WERI-Rb-1 (cell line): ENCODE data around the gene CHST15.

Experiments used
- DNase-seq: peaks from one replicate; pipeline ENCODE4 v3.0.0-alpha.2; 2020
- H3K27ac ChIP-seq: fragments of 250-450 bp; sonication (Bioruptor Pico); 2 replicates; pipeline ENCODE4 v1.5.1; 2020; ENCODE audit warnings: mild to moderate bottlenecking, moderate library complexity
- H3K27me3 ChIP-seq: fragments of 250-450 bp; sonication (Bioruptor Pico); 2 replicates; pipeline ENCODE4 v1.5.1; 2021; ENCODE audit warnings: mild to moderate bottlenecking, low read depth, moderate library complexity; ENCODE audit not compliant: insufficient read depth, severe bottlenecking
- H3K36me3 ChIP-seq: fragments of 250-450 bp; sonication (Bioruptor Pico); 2 replicates; pipeline ENCODE4 v1.5.1; 2020; ENCODE audit warnings: mild to moderate bottlenecking, moderate library complexity
- H3K4me3 ChIP-seq: 2 replicates; pipeline ENCODE4 v1.5.1; 2011; ENCODE audit warnings: low read depth, mild to moderate bottlenecking, control low read depth, low read length
- H3K9me3 ChIP-seq: fragments of 250-450 bp; sonication (Bioruptor Pico); 2 replicates; pipeline ENCODE4 v1.5.1; 2021; ENCODE audit warnings: mild to moderate bottlenecking, moderate library complexity; ENCODE audit not compliant: severe bottlenecking
- TF ChIP-seq, protein P1 (sequence below): IDR thresholded peaks from 2 replicates; pipeline ENCODE4 v1.5.1; 2011; ENCODE audit warnings: low read depth, mild to moderate bottlenecking, control low read depth, inconsistent platforms, low read length

CHST15 gene

DNA sequence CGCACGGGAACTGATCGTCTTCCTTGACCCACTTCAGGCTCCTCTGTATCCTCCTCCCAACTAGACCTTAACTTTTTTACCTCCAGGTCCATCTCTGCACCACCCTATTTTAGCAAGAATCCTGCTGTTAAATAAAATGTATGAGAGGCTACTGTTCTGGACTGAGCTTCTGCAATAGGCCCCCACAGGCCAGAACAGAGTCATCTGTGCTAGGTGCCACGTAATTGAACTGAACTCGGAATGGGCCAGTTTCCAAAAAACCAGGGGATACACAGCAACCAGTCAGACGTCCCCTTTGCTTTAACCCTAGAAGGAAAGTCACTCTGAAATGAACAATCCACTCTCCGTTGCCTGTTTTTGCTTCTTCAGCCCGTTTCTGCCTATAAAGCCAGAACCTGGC lies 71.3 kb downstream of the CHST15 start:
- DNase-seq = no peak
- Histone ChIP-seq H3K9me3 (no peaks in the 10 kb centered on the region), H3K27ac (no peak overlapping the region), H3K36me3 (no peaks in the 10 kb centered on the region), H3K27me3 (no peaks in the 10 kb centered on the region), H3K4me3 (no peak overlapping the region)
- TF ChIP-seq, protein P1, sequence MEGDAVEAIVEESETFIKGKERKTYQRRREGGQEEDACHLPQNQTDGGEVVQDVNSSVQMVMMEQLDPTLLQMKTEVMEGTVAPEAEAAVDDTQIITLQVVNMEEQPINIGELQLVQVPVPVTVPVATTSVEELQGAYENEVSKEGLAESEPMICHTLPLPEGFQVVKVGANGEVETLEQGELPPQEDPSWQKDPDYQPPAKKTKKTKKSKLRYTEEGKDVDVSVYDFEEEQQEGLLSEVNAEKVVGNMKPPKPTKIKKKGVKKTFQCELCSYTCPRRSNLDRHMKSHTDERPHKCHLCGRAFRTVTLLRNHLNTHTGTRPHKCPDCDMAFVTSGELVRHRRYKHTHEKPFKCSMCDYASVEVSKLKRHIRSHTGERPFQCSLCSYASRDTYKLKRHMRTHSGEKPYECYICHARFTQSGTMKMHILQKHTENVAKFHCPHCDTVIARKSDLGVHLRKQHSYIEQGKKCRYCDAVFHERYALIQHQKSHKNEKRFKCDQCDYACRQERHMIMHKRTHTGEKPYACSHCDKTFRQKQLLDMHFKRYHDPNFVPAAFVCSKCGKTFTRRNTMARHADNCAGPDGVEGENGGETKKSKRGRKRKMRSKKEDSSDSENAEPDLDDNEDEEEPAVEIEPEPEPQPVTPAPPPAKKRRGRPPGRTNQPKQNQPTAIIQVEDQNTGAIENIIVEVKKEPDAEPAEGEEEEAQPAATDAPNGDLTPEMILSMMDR = no peak

DNA sequence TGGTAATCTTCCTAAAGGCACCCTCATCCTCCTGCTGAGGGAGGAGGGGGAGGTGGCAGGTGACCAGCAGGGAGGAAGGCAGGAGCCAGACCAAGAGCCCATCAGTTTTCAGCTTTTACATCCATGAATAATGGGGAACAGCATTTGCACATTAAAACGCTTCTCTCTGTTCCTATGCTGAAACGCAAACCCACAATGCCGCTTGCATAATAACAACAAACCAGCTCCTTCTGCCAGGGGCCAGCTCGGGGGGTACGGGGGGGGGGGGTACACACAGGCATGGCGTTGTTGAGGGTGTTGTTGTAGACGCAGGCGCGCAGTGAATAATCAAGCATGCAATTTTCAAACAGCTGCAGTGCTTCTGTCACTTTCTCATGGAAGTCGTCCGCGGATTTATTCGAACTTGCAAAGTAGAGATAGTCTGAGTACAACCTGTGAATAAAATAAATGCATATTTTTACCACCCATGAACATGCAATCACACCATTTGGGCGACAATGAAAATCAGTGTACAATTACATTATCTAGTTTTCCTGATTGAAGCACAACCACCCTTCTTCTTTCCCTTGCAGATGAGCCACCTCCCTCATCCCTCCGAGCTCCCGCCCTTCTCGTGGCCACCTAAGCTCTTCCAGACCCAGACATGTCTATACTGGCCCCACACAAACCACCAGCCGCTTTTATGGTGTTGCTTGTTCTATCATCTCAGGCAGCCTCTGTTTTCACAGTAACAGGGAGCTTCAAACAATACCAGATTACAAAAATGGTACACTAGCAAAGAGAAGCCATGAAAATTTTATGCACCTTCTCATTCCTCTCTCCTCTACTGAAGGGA lies 72.2 kb downstream of the CHST15 start:
- H3K9me3 ChIP-seq = no peaks in the 10 kb centered on the region
- no peaks in the 10 kb centered on the region for H3K27me3 ChIP-seq
- no peak overlapping the region for H3K4me3 ChIP-seq
- TF ChIP-seq, protein P1 = no peak
- no peaks in the 10 kb centered on the region for H3K36me3 ChIP-seq
- H3K27ac ChIP-seq = no peak overlapping the region
- peak; percentile 48 for DNase-seq

DNA sequence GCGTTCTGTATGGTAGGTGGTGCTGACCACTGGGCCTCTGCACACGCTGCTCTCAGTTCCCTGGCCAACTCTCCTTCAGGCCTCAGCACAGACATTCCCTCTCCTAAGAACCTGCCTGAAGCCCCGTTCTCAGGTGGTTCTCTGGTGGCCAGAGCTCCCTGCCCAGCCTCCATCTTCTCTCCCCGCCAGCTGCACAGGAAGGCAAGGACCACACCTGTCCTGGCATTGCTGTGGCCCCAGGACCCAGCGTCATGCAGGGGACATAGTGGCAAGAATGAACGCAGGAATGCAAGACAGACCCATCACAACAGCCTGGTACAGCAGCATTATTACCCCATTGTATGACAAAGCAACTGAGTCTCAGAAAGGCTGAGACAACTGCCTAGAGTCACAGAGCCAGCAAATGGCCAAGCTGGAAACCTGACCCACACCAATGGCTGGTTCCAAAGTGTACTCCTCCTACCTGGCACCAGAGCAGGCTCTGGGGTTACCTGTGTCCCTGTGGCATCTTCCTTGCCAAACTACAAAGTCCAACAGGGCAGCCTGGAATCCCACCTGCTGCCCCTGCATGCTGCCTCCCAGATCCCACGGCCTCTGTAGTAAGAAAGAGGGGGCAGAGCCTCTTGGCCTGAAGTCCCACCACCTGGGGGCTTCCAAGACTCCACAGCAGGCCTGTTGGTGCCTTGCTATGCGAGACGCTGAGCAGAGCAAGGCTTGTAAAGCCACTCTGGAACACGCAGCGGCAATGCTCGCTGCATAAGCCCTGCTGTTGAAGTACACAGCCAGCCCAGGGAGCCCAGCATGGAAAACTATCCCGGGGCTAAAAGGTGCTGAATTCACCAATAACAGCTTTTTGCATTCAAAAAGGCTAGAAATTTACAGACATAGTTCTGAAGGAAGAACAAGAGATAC lies 73.3 kb downstream of the CHST15 start:
- Histone ChIP-seq H3K27me3 (no peaks in the 10 kb centered on the region), H3K27ac (no peak overlapping the region), H3K9me3 (no peaks in the 10 kb centered on the region), H3K36me3 (no peaks in the 10 kb centered on the region), H3K4me3 (no peak overlapping the region)
- TF ChIP-seq, protein P1 = no peak
- no peak for DNase-seq

DNA sequence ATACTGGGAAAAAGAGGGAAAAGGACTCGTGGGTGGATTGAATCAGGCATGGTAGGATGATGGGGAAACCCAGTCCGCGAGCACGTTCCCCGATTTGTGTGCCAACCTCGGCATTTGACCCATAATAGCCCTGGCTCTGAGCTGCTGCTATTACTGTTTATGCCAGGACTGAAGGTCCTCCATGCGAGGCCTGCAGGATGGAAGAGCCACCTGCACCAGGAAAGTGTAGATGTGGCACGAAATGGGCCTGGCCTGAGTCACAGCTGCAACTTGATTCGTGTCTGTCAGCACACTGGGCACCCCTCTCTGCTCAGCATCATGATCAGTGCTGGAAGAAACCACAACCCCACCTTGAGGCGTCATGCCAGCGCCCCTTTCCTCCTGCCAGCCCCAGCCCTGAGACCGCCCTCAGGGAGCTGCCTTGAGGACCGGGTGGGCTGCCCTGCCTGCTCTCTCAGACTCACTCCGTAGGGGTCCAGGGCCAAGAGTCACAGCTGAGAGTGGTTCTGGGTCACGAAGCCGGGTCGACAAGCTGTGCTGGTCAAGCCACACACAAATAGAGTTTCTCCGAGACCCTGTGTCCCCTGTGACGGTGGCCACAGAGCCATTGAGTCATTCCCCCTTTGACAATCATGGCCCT lies 74.4 kb downstream of the CHST15 start:
- TF ChIP-seq, protein P1 = no peak
- Histone ChIP-seq H3K27me3 (no peaks in the 10 kb centered on the region), H3K4me3 (no peak overlapping the region), H3K27ac (no peak overlapping the region), H3K36me3 (no peaks in the 10 kb centered on the region), H3K9me3 (no peaks in the 10 kb centered on the region)
- DNase-seq = no peak

DNA sequence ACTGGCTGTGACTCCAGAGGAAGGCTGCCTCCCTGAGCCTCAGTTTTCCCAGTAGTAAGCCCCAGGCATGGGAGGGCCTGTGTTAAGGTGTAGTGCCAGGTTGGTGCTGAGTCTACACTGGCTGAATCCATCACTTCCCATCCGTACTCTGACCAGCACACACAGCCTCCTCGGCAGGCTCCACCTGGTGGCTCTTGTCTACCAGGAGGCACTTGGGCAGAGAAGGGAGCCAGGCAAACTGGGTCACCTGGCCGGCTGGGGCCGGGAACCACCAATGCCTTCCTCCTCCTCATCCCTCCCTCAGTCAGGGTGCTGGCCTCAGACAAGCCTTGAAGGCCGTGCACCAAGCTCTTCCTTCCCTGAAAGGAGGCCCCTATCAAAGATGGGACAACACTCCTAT lies 75.7 kb downstream of the CHST15 start:
- no peak overlapping the region for H3K4me3 ChIP-seq
- TF ChIP-seq, protein P1 = 0 out of 2 replicates have a peak, but pooled peaks have one; percentile 7
- H3K27ac ChIP-seq = no peak overlapping the region

More for the DNA sequence above, 75.7 kb downstream of the CHST15 start:
- Histone ChIP-seq H3K27me3 (no peaks in the 10 kb centered on the region), H3K36me3 (no peaks in the 10 kb centered on the region), H3K9me3 (no peaks in the 10 kb centered on the region)
- no peak for DNase-seq
